ENCODE results near the gene CH25H.

DNA sequence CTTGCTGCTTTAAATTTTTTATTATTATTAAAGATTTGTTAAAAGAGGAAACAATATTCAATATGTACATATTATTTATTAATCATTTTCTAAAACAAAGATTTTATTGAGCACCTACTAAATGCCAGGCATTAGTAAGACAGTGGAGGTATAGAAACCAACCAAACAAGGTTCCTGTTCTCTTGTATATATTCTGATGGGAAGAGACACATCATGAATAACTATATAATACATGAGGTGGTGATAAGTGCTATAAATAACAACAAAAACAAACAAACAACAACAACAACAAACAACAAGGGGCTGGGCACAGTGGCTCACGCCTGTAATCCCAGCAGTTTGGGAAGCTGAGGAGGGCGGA is 45.1 kb upstream of the CH25H start:
- TF ChIP-seq, protein P1, sequence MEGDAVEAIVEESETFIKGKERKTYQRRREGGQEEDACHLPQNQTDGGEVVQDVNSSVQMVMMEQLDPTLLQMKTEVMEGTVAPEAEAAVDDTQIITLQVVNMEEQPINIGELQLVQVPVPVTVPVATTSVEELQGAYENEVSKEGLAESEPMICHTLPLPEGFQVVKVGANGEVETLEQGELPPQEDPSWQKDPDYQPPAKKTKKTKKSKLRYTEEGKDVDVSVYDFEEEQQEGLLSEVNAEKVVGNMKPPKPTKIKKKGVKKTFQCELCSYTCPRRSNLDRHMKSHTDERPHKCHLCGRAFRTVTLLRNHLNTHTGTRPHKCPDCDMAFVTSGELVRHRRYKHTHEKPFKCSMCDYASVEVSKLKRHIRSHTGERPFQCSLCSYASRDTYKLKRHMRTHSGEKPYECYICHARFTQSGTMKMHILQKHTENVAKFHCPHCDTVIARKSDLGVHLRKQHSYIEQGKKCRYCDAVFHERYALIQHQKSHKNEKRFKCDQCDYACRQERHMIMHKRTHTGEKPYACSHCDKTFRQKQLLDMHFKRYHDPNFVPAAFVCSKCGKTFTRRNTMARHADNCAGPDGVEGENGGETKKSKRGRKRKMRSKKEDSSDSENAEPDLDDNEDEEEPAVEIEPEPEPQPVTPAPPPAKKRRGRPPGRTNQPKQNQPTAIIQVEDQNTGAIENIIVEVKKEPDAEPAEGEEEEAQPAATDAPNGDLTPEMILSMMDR (IDR thresholded peaks at IDR 0.05) = no peak
- no peak for TF ChIP-seq POLR2A (IDR thresholded peaks at IDR 0.05)
